NCI-H446 treated with DMSO at 0.1 percent for 48 hours (cell line): ENCODE measurements around the gene MZT2A.
"Not testable (repeated sequence)": the region's sequence is repeated elsewhere in the genome, so short reads cannot be mapped to it uniquely, and the experiment has no call there.

ENCODE experiments used
- DNase-seq: peaks from one replicate; lab custom pipeline; 2025; lab: John Stamatoyannopoulos, UW

MZT2A gene

DNA sequence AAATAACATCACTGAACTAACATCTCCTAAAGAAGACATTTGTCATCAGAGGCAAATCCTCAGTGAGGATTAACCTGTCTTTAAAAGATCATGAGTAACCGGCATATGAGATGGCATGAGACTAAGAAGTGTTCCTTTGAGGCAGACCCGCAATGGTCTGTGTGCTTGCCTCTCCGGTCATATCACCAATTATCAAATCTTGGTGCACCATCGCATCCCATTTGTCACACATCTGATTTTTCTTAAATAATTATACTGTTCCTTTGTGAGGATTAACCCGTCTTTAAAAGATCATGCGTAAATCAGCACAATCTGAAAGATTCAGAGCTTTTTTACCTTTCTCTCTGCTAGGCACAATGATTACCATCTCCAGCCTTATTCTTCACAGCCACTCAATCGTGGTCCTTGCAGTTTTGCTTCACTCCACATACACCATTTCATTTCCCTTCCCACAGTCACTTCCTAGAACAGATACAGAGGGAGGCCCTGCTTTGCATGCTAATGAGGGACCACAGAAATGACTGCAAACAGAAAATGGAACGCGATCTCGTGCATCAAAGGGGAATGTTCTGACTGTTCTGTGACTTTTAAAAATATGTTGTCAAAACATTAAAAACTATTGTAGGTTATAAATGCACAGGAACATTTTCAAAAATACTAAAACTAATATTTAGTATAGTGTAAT lies 40.8 kb downstream of the MZT2A start:
- not testable (repeated sequence) for DNase-seq

- DNase-seq, result not testable (repeated sequence)
Observed at GRCh38 chr2:131447981-131448380, 44.2 kb downstream of the MZT2A start.

GRCh38 chr2:131445896-131446295 lies 46.3 kb downstream of the MZT2A start:
- DNase-seq, result no peak

DNA sequence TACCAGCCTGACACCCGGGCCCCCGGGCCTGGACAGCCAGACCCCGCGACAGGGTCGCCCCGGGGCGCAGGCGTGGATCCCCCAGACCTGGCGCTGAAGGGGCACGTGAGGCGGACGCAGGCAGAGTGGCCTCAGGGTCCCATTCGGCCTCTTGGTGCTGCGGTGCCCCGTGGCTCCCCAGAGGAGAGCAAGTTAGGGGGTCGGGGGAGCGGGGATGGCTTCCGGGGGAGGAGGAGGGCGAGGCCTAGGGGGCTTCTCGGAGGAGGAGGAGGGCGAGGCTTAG lies 46.7 kb downstream of the MZT2A start:
- DNase-seq, result not testable (repeated sequence)

DNA sequence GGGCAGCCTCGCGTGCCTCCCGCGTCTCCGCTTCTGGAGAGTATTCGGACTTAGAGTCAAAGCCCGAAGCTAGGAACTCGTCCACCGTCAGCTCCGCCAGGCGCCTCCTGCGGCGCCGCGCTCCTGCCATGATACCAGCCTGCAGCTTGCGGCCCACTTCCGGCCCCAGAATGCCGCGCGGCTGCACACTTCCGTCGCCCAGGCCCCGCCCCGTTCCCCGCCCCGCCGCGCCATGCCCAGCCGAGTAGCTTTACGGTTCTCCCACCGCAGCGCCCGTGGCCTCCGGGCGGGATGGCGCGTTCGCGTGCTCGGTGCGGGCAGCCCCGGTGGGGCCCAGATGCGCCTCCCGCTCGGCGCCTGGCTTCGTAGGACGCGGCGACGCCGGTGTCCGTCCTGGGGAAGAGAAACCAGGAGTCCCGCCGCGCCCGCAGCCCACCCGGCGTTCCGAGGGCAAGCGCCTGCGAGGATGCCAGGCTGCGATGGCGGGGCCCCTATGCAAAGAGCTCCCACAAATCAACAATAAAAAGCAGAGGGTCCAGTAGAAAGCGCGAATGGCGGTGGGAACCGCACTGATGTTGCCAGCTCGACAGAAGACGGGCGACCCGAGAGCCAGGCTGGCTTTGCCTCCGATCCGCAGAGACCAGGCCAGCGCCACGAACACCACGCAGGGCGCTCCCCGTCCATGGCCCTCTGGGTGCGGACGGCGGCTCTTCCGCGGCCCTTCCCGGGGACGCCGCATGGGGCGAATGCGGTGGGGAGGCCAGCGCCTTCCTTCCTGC lies 47.3 kb downstream of the MZT2A start:
- DNase-seq, result not testable (repeated sequence)

DNA sequence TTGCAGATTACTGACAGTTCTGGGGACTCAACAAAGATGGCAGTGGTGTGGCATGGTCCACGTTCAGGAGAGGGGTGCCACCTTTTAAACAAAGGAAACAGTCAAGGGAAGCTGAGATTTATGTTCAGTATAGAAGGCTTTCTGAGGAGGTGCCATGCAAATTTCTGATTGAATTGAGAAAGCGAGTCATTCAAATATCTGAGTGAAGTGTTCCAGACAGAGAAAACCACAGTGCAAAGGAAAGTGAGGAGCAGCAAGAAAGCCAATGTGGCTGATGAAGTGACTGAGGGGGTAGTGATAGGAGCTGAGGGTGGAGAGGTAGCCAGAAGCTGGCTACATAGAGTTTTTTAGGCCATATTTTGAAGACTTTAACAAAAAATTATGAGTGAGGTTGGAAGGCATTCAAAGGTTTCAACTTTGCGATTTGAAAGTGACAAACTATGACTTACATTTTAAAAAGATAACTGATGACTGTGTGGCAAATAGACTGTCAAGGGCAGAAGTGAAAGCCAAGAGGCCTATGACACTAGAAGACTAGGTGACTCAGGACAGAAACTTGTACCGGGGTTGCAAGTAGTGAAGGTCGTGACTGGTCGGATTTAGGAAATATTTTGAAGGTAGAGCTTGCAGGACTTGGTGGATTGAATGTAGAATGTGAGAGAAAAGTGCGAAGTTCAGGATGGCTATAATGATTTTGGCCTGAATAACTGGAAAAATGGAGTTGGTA lies 51.3 kb downstream of the MZT2A start:
- not testable (repeated sequence) for DNase-seq
